Fibroblast of mammary gland (primary cell): ENCODE data around the gene CMC2.

Experiments
- DNase-seq: peaks from one replicate; pipeline ENCODE4 v3.0.0-alpha.2; 2010; ENCODE audit warnings: low read depth
- H3K4me3 ChIP-seq: 2 replicates; pipeline ENCODE4 v1.5.1; 2011; ENCODE audit warnings: low read depth, mild to moderate bottlenecking, low read length, moderate library complexity; ENCODE audit not compliant: control insufficient read depth
- TF ChIP-seq, protein P1 (sequence below): conservative IDR thresholded peaks from 2 replicates; pipeline ENCODE4 v1.5.1; 2011; ENCODE audit warnings: low read depth, low read length, inconsistent platforms; ENCODE audit not compliant: control insufficient read depth, insufficient read depth

CMC2 gene

DNA sequence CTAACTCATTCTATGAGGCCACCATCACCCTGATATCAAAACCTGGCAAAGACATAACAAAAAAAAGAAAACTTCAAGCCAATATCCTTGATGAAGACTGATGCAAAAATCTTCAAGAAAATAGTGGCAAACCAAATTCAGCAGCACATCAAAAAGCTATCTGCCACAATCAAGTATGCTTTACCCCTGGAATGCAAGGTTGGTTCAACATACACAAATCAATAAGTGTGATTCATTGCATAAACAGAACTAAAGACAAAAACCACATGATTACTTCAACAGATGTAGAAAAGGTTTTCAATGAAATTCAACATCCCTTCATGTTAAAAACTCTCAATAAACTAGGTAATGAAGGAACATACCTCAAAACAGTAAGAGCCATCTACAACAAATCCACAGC, 48.4 kb downstream of the CMC2 start:
- TF ChIP-seq, protein P1, sequence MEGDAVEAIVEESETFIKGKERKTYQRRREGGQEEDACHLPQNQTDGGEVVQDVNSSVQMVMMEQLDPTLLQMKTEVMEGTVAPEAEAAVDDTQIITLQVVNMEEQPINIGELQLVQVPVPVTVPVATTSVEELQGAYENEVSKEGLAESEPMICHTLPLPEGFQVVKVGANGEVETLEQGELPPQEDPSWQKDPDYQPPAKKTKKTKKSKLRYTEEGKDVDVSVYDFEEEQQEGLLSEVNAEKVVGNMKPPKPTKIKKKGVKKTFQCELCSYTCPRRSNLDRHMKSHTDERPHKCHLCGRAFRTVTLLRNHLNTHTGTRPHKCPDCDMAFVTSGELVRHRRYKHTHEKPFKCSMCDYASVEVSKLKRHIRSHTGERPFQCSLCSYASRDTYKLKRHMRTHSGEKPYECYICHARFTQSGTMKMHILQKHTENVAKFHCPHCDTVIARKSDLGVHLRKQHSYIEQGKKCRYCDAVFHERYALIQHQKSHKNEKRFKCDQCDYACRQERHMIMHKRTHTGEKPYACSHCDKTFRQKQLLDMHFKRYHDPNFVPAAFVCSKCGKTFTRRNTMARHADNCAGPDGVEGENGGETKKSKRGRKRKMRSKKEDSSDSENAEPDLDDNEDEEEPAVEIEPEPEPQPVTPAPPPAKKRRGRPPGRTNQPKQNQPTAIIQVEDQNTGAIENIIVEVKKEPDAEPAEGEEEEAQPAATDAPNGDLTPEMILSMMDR = no peak
- H3K4me3 ChIP-seq = no peak overlapping the region
- DNase-seq = no peak

DNA sequence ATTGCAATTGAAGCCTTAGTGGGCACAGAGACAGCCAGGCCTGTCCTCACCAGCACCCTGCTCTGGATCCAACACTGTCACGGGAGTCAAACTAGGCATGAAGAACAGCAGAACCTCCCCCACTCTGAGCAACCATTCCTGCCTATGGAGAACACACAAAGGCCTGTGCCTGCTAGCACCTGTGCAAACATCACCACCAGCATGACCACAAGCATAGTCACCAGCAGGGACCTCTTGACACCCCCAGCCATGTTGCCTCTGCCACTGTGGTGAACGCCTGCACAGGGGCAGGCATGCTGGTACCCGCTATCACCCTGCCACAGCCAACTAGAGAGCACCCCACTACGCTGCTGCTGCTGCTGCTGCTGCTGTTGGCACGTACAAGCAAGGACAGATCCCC, 51.7 kb downstream of the CMC2 start:
- H3K4me3 ChIP-seq = no peak overlapping the region
- TF ChIP-seq, protein P1 = no peak
- no peak for DNase-seq

DNA sequence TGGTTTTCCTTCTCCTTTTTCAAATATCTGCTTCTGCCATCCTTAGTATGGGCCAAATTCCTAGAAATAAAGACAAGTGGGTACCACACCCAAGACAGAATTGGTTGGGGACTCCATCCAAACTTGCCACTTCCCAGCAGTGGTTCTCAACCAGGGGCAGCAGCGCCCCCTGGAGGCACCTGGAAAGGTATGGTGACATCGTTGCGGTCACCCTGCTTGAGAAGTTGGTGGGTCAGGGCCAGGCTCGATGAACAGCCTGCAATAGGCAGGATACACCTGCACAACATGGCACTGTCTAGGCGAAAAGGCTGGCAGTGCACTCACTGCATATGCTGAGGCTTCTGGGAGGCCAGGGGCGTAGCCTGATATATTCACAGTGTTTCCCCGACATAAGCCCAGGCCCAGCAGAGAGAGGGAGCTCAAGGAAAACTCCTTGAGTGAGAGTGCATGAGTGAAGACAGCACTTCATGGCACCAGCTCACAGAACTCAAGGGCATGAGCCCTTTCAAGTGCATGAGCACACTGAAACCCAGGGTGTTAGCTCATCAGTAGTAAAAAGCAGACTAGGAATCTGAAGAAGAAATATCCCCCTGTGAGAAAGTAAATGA, 57.7 kb downstream of the CMC2 start:
- no peak overlapping the region for H3K4me3 ChIP-seq
- DNase-seq = peak; percentile 59
- TF ChIP-seq, protein P1 = peak; percentile 68

DNA sequence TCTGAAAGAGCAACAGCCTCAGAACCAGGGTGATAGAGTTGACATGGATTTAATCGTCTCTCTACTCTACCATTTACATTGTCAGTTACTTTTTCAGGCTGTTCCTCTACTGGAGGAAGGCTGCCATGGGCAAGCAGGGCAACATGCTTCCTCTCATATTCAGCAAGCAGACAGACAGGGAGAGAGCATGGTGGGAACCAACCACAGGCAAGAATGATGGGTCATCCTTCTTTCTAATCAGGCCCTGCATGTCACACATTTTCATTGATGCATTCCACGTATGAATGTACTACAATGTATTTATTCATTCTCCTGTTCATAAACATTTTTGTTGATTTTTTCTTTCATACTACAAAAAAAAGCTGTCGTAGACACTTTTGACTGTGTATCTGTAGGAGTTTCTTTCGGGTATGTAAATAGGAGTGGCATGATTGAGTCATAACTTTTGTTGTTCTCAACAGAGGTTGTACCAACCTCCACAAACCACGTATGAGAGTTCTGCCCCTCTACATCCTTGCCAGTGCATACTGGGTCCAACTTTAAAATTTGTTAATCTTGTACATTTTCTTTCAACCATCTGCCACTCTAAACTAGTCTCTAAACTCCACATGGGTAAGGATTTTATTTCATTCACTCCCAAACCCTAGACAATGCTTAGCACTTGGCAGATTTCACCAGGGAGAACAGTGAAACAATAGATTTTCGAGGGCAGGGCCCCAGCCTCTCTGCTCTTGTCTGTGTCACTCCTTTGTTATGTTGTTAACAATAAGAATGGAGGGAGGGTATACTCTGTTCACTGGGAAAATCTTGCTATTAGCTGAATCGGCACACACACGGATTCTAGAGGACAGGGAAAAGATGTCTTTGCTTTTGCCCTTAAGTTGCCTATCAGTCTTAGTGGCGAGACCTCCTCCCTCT, 58.7 kb downstream of the CMC2 start:
- no peak for DNase-seq
- H3K4me3 ChIP-seq = no peak overlapping the region
- TF ChIP-seq, protein P1 = no peak

DNA sequence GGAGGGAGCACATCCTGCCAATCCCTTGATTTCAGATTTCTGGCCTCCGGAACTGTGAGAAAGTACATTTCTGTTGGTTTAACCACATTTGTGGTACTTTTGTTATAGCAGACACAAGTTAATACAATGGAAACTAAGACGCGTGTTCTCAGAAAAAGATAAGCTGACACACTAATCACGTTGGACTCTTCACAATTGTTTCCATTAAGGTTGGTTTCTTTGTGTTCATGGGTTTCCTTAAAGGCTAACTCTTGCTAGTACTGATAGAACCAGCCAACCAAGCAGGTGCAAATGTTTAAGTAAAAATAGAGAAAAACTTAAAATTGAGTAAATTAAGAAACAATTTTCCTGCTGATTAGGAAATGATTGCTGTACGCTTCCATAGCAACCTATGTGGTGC, 59.4 kb downstream of the CMC2 start:
- no peak overlapping the region for H3K4me3 ChIP-seq
- no peak for DNase-seq
- TF ChIP-seq, protein P1 = no peak

DNA sequence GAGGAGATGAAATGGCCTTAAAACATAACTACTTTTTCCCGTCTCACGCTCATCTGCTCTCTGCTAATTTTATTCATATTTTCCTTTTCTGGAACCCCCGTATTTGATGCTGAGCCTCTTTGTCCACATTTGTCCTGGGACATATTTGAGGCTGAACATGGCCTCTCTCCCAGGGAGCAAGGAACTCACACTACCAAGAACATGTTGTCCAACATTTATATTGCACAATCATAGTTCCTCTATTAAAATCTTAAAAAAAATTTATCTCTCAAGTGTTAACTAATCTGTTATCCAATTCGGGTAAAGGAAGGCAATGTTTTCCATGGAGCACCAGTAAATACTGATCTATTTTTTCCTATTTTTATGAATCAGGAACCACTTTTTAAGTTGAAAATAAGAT, 60.2 kb downstream of the CMC2 start:
- no peak overlapping the region for H3K4me3 ChIP-seq
- peak; percentile 31 for DNase-seq
- TF ChIP-seq, protein P1 = no peak
